Adipocyte (in vitro differentiated cells): ENCODE measurements around the gene FAR2.
"Not testable (repeated sequence)": the region's sequence is repeated elsewhere in the genome, so short reads cannot be mapped to it uniquely, and the experiment has no call there.

Experiments used
- DNase-seq: peaks from one replicate; pipeline ENCODE4 v3.0.0-alpha.2; 2015; ENCODE audit warnings: low read depth
- H3K27me3 ChIP-seq: replicated peaks from 2 replicates; pipeline ENCODE4 v1.7.0; 2013; ENCODE audit warnings: mild to moderate bottlenecking, low read length, moderate library complexity; ENCODE audit not compliant: control insufficient read depth, insufficient read depth
- H3K36me3 ChIP-seq: 2 replicates; pipeline ENCODE4 v1.7.0; 2013; ENCODE audit warnings: low read length, mild to moderate bottlenecking, moderate library complexity; ENCODE audit not compliant: control insufficient read depth, insufficient read depth, severe bottlenecking
- H3K4me1 ChIP-seq: 2 replicates; pipeline ENCODE4 v1.7.0; 2013; ENCODE audit warnings: mild to moderate bottlenecking, low read length, moderate library complexity; ENCODE audit not compliant: control insufficient read depth, insufficient read depth
- H3K4me3 ChIP-seq: 2 replicates; pipeline ENCODE4 v1.7.0; 2013; ENCODE audit warnings: mild to moderate bottlenecking, low read length, moderate library complexity
- H3K9ac ChIP-seq: 2 replicates; pipeline ENCODE4 v1.7.0; 2013; ENCODE audit warnings: mild to moderate bottlenecking, low read length, moderate library complexity
- H3K9me3 ChIP-seq: 2 replicates; pipeline ENCODE4 v1.7.0; 2013; ENCODE audit warnings: mild to moderate bottlenecking, low read length, moderate library complexity; ENCODE audit not compliant: control insufficient read depth

The FAR2 gene

DNA sequence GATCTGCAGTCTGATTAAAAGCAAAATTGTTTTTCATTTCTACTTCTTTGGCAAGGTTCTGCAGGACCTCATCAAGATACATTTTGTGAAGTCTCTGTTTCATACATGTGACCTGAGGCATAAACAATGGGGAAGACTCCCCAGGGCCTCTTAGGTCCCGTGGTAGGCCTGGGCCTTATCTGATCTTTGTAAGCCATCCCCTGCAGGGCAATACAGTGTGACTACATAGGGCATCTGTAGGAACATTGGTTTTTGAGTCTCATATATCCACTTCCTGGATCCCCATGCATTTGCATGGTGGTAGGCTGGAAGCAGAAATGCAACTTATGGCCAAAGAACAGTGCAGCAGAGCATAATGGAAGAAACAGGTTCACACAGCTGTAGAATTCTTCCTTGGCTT, 6.0 kb downstream of the FAR2 start:
- Histone ChIP-seq H3K9me3 (no peaks in the 10 kb centered on the region), H3K4me3 (no peak overlapping the region), H3K36me3 (no peaks in the 10 kb centered on the region), H3K9ac (no peak overlapping the region), H3K27me3 (no peaks in the 10 kb centered on the region), H3K4me1 (peaks cover 6% of the 10 kb centered on the region)
- peak; percentile 28 for DNase-seq

DNA sequence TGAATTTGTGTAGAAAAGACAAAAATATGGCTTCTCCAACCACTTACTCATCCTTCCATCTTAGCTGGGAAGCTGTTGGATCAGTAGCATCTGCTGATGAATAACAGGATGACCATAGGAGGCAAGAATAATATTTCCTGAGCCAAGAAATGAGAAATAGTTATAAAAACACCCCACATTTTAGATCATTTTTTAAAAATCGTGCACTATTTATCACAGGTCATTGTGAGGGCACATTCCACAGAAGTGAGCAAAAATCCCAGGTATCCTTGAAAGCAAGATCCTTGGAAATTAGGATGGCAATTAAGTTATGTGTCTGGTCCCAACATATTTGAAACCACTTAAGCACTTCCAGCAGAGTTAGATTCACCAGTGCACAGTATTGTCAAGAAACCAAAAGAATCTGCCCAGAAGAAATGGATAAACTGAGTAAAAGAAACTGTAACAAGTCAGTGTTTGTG, 8.4 kb downstream of the FAR2 start:
- no peak overlapping the region for H3K9ac ChIP-seq
- peak; percentile 19 for DNase-seq
- H3K27me3 ChIP-seq = no peaks in the 10 kb centered on the region
- H3K4me1 ChIP-seq = peaks cover 6% of the 10 kb centered on the region
- H3K9me3 ChIP-seq = no peaks in the 10 kb centered on the region
- H3K36me3 ChIP-seq = no peaks in the 10 kb centered on the region
- H3K4me3 ChIP-seq = no peak overlapping the region

DNA sequence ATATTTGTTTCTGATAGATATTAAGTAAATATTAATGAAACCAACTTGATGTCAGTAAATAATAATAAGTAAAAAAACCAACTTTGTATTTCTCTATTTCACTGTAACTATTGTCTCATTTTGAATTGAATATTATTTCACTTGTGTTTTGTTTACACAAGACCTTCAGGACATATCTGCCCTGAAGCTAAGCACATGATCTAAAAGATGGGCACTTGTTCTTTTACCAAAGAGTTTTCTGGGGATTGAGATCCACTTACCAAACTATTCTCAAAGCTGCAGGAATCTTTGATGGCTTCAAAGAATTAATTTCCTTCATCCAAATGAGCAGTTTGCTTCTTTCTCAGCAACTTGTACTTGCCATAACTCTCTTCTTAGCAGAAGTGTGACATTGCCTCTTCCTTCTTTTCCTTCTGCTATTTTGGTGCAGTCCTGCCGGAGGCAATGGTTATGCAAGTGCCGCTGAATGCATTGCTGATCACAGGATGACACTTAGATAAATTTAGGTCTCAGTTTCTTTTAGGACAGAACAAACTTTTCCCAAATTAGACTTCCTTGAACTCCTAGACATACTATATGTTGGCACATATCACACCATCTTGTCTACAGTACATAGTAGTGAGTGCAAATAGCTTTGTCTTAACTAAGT, 9.2 kb downstream of the FAR2 start:
- Histone ChIP-seq H3K9ac (no peak overlapping the region), H3K36me3 (no peaks in the 10 kb centered on the region), H3K4me1 (peaks cover 6% of the 10 kb centered on the region), H3K27me3 (no peaks in the 10 kb centered on the region), H3K9me3 (no peaks in the 10 kb centered on the region), H3K4me3 (no peak overlapping the region)
- DNase-seq = peak; percentile 36

DNA sequence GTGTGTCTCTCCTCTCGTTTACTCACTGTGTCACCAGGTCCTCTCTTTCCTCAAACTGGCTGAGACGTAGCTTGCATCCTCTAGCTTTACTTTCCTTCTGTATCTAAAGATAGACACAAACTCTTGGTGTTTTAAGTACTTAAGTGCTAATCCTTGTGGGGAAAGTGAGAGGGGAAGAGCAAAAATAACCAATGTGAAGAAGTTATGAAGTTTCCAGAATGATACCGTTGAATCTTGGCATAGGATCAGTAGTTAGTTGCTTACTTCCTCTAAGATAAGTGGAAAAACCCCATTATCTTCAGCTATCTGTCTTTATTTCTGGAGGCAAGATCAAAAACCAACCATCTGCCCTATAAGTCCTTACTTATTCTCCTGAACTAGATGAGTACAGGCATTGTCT, 10.6 kb downstream of the FAR2 start:
- H3K9me3 ChIP-seq = no peaks in the 10 kb centered on the region
- H3K4me1 ChIP-seq = peaks cover 6% of the 10 kb centered on the region
- no peak overlapping the region for H3K4me3 ChIP-seq
- DNase-seq = no peak
- no peaks in the 10 kb centered on the region for H3K27me3 ChIP-seq
- no peaks in the 10 kb centered on the region for H3K36me3 ChIP-seq
- H3K9ac ChIP-seq = no peak overlapping the region

- H3K9me3 ChIP-seq = no peaks in the 10 kb centered on the region
- no peaks in the 10 kb centered on the region for H3K36me3 ChIP-seq
- H3K4me3 ChIP-seq = no peak overlapping the region
- H3K9ac ChIP-seq = no peak overlapping the region
- DNase-seq = no peak
- H3K4me1 ChIP-seq = peaks cover 6% of the 10 kb centered on the region
- no peaks in the 10 kb centered on the region for H3K27me3 ChIP-seq
These were observed 11.2 kb downstream of the FAR2 start for GRCh38 chr12:29160230-29160629.

- Histone ChIP-seq H3K27me3 (no peaks in the 10 kb centered on the region), H3K4me1 (no peaks in the 10 kb centered on the region), H3K36me3 (no peaks in the 10 kb centered on the region), H3K4me3 (no peak overlapping the region), H3K9ac (no peak overlapping the region), H3K9me3 (no peaks in the 10 kb centered on the region)
- no peak for DNase-seq
These were observed 14.1 kb downstream of the FAR2 start for GRCh38 chr12:29163146-29163545.

- peak overlapping the region; percentile 29 for H3K4me3 ChIP-seq
- no peaks in the 10 kb centered on the region for H3K4me1 ChIP-seq
- DNase-seq = peak; percentile 73
- H3K9me3 ChIP-seq = no peaks in the 10 kb centered on the region
- no peak overlapping the region for H3K9ac ChIP-seq
- no peaks in the 10 kb centered on the region for H3K27me3 ChIP-seq
- H3K36me3 ChIP-seq = no peaks in the 10 kb centered on the region
These were observed 15.7 kb downstream of the FAR2 start for GRCh38 chr12:29164477-29165393.

DNA sequence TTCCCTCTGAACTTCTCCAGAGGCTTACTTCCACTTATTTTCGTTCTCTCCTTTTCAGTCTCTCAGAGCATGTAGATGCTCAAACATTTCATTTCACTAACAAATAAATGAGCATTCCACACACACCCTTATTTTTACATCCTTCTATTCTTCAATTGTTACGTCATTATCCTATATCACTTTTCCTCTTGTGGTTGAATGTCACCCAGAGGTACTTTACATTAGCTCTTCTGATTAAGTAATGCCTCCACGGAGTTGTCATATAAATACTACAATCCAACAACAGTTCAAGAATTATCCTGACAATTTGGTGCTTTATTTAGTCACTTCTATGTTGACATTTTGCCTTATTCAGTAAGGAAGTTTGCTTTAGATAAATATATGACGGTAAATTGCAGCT, 18.4 kb downstream of the FAR2 start:
- Histone ChIP-seq H3K4me1 (no peaks in the 10 kb centered on the region), H3K9ac (no peak overlapping the region), H3K27me3 (no peaks in the 10 kb centered on the region), H3K36me3 (no peaks in the 10 kb centered on the region), H3K4me3 (no peak overlapping the region), H3K9me3 (no peaks in the 10 kb centered on the region)
- DNase-seq = no peak

- DNase-seq = no peak
- Histone ChIP-seq H3K9me3 (no peaks in the 10 kb centered on the region), H3K4me3 (no peak overlapping the region), H3K4me1 (no peaks in the 10 kb centered on the region), H3K9ac (no peak overlapping the region), H3K36me3 (no peaks in the 10 kb centered on the region), H3K27me3 (no peaks in the 10 kb centered on the region)
These were observed 18.9 kb downstream of the FAR2 start for GRCh38 chr12:29167988-29168387.

DNA sequence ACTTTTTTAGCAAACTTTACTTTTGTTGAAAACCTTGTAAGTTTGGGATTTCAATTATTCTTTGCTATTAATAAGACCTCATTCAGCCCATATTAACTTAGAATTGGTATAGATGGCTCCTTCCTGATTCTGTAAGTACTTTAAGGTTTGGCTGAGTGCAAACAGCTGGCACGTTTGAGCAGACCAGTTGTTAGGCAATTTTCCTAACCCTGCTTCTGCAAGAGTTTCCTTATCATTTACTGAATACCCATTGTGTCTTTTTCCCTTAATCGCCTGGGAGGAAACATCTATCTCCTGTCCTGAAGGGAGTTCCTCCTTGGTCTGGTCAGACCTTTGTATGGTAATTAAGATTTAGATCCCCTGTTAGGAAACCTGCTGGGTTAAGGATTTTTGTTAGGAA, 20.9 kb downstream of the FAR2 start:
- DNase-seq, H3K4me3 ChIP-seq, H3K27me3 ChIP-seq, H3K9me3 ChIP-seq, H3K9ac ChIP-seq, H3K4me1 ChIP-seq, H3K36me3 ChIP-seq: not testable (repeated sequence)

DNA sequence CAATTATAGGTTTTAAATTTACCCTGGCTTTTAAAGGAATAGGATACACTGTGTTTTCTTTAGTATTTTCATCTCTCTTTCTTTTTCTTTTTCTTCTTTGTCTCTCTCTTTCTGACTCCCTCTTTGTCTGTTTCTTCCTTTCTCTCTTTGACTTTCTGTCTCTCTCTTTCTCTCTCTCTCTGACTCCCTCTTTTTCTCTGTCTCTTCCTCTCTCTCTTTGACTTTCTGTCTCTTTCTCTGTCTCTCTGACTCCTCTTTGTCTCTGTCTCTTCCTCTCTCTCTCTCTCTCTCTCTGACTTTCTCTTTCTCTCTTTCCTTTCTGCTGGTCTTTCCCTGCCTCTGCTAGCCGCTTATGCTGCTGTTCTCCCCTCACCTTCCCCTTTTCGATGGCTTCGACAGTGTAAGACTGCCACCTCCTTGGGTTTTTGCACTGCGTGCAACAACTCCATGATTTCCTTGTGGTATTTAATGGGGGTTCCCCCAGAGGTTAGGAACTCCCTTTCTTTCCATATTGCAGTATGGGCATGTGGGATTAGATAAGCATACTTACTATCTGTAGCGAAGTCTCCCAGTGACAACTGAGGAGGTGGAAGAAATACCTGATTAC, 21.5 kb downstream of the FAR2 start:
- H3K27me3 ChIP-seq, H3K4me3 ChIP-seq, H3K9me3 ChIP-seq, H3K4me1 ChIP-seq, H3K36me3 ChIP-seq, DNase-seq, H3K9ac ChIP-seq: not testable (repeated sequence)
